ENCODE data around the gene SRP68. TPM values are rescaled to one million over a fixed set of nuclear protein-coding genes. Genes with fewer than 3 reads are reported as not detected.

The SRP68 gene
- total RNA-seq, 1 donor from 2014 or later: 48.4 TPM

DNA sequence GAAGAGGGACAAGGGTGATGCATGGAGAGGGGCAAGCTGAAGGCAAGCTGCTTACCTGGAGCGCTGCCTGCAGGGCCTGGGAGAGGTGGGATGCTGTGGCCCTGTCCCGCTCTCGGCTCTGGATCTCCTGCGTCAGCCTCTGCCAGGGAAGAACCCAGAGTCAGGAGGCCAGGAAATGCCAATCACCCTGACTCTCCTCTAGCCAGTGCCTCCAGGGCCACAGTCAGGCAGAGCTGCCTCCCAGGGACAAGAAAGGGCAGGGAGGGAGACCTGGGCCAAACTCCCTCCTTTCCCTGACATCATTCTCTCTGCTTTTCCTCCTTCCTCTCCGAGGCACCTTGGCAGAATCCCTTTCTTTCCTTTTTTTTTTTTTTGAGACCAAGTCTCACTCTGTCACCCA lies 60.4 kb downstream of the SRP68 start:
- peaks cover 9% of the 10 kb centered on the region for H3K27me3 Mint-ChIP-seq (ENCODE audit: unreplicated experiment)

GRCh38 chr17:76009969-76010661 lies 62.2 kb downstream of the SRP68 start:
- Mint-ChIP-seq H3K36me3 (ENCODE audit: unreplicated experiment) (peaks cover 9% of the 10 kb centered on the region), H3K4me3 (ENCODE audit: unreplicated experiment) (peak overlapping the region; percentile 52), H3K9me3 (ENCODE audit: unreplicated experiment) (peaks cover 8% of the 10 kb centered on the region), H3K27me3 (ENCODE audit: unreplicated experiment) (peaks cover 10% of the 10 kb centered on the region), H3K4me1 (ENCODE audit: low read depth, unreplicated experiment) (peaks cover 2% of the 10 kb centered on the region), H3K27ac (ENCODE audit: unreplicated experiment) (no peak overlapping the region)
- no peak for DNase-seq
- TF ChIP-seq CTCF (IDR thresholded peaks at IDR 0.05; ENCODE audit: partially characterized antibody, unreplicated experiment): no peak

More for the DNA sequence above, 60.4 kb downstream of the SRP68 start:
- no peaks in the 10 kb centered on the region for H3K4me1 Mint-ChIP-seq (ENCODE audit: low read depth, unreplicated experiment)
- TF ChIP-seq CTCF (IDR thresholded peaks at IDR 0.05; ENCODE audit: partially characterized antibody, unreplicated experiment): no peak
- no peak overlapping the region for H3K27ac Mint-ChIP-seq (ENCODE audit: unreplicated experiment)
- H3K4me3 Mint-ChIP-seq (ENCODE audit: unreplicated experiment): no peak overlapping the region
- peaks cover 9% of the 10 kb centered on the region for H3K36me3 Mint-ChIP-seq (ENCODE audit: unreplicated experiment)
- peaks cover 10% of the 10 kb centered on the region for H3K9me3 Mint-ChIP-seq (ENCODE audit: unreplicated experiment)
- no peak for DNase-seq

DNA sequence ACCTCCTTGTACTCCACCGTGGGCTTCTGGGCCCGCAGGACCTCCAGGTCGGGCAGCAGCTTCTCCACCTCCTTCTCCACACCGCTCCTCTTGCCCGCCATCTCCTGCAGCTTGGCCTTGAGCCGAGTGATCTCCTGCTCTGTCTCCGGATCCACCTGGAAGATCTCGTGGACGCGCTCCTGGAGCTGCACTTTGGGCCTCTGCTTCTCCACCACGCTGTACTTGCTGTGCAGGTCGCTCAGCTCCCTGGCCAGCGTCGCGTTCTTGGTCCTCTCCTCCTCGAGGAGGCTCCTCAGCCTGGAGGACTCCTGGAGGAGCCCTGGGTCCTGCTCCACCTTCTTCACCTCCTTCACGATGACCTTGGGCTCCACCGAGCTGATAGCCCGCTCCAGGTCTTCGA lies 62.9 kb downstream of the SRP68 start:
- no peak for DNase-seq
- H3K9me3 Mint-ChIP-seq (ENCODE audit: unreplicated experiment): peaks cover 8% of the 10 kb centered on the region
- no peak overlapping the region for H3K27ac Mint-ChIP-seq (ENCODE audit: unreplicated experiment)
- peaks cover 9% of the 10 kb centered on the region for H3K36me3 Mint-ChIP-seq (ENCODE audit: unreplicated experiment)
- TF ChIP-seq CTCF (IDR thresholded peaks at IDR 0.05; ENCODE audit: partially characterized antibody, unreplicated experiment): no peak
- H3K4me1 Mint-ChIP-seq (ENCODE audit: low read depth, unreplicated experiment): peaks cover 2% of the 10 kb centered on the region
- H3K27me3 Mint-ChIP-seq (ENCODE audit: unreplicated experiment): peaks cover 10% of the 10 kb centered on the region
- H3K4me3 Mint-ChIP-seq (ENCODE audit: unreplicated experiment): peak overlapping the region; percentile 52

GRCh38 chr17:76008630-76009425 lies 63.5 kb downstream of the SRP68 start:
- peaks cover 9% of the 10 kb centered on the region for H3K36me3 Mint-ChIP-seq (ENCODE audit: unreplicated experiment)

More at GRCh38 chr17:76008630-76009425, 63.5 kb downstream of the SRP68 start:
- H3K27ac Mint-ChIP-seq (ENCODE audit: unreplicated experiment): no peak overlapping the region
- H3K27me3 Mint-ChIP-seq (ENCODE audit: unreplicated experiment): peaks cover 10% of the 10 kb centered on the region
- H3K4me1 Mint-ChIP-seq (ENCODE audit: low read depth, unreplicated experiment): peaks cover 2% of the 10 kb centered on the region
- no peak overlapping the region for H3K4me3 Mint-ChIP-seq (ENCODE audit: unreplicated experiment)
- peaks cover 8% of the 10 kb centered on the region for H3K9me3 Mint-ChIP-seq (ENCODE audit: unreplicated experiment)
- no peak for TF ChIP-seq CTCF (IDR thresholded peaks at IDR 0.05; ENCODE audit: partially characterized antibody, unreplicated experiment)
- DNase-seq: no peak
